NCI-H748 (cell line): ENCODE measurements around the gene TUB.

ENCODE experiments used
- DNase-seq: peaks from one replicate; lab custom pipeline; 2025; ENCODE audit not compliant: unreplicated experiment; lab: John Stamatoyannopoulos, UW

Gene TUB, protein sequence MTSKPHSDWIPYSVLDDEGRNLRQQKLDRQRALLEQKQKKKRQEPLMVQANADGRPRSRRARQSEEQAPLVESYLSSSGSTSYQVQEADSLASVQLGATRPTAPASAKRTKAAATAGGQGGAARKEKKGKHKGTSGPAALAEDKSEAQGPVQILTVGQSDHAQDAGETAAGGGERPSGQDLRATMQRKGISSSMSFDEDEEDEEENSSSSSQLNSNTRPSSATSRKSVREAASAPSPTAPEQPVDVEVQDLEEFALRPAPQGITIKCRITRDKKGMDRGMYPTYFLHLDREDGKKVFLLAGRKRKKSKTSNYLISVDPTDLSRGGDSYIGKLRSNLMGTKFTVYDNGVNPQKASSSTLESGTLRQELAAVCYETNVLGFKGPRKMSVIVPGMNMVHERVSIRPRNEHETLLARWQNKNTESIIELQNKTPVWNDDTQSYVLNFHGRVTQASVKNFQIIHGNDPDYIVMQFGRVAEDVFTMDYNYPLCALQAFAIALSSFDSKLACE

GRCh38 chr11:8080674-8081590, at the start of gene TUB:
TSS of gene TUB (plus strand) at chr11:8081211. CDS start at chr11:8081511, 300 bp downstream.
- peak; percentile 68 for DNase-seq

GRCh38 chr11:8031248-8032115, 49.5 kb upstream of the TUB start:
- no peak for DNase-seq

GRCh38 chr11:8032122-8032521, 48.9 kb upstream of the TUB start:
- DNase-seq, result no peak

DNA sequence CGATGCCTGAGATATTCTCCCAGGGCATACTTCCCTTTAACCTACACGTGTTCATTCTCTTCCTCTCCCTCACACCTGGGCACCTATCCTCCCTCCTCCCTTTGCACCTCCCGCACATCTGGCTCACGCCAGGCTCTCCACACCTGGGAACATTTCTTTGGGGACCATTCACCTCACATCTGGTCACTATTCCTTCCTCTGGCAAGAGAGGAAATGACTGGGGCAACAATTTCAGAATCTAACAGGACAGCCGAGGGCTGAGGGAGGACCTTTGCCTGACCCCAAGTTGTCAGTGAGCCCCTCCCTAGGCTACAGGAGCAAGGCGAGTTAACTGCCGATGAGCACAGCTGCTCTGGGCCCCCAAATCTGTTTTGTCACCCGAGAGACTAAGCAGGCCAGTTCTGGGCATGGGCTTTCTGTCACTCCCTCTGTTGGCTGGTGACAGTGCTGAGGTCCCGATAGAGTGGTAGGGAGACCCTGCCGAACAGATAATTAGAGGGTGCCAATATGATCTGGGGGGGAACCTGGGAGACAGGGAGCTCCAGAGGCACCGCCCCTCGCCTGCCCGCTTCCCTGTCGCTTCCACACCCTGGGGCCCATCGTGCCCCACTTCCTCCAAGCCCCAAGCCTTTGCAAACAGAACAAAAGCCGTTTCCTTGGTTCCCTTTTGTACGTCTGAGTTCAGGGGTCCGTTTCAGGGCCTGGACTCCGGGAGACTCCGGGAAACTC, 48.3 kb upstream of the TUB start:
- DNase-seq, result no peak

- DNase-seq, result peak; percentile 60
Measured at GRCh38 chr11:8033305-8034105, 47.5 kb upstream of the TUB start.

GRCh38 chr11:8034106-8034585, 46.9 kb upstream of the TUB start:
- no peak for DNase-seq

DNA sequence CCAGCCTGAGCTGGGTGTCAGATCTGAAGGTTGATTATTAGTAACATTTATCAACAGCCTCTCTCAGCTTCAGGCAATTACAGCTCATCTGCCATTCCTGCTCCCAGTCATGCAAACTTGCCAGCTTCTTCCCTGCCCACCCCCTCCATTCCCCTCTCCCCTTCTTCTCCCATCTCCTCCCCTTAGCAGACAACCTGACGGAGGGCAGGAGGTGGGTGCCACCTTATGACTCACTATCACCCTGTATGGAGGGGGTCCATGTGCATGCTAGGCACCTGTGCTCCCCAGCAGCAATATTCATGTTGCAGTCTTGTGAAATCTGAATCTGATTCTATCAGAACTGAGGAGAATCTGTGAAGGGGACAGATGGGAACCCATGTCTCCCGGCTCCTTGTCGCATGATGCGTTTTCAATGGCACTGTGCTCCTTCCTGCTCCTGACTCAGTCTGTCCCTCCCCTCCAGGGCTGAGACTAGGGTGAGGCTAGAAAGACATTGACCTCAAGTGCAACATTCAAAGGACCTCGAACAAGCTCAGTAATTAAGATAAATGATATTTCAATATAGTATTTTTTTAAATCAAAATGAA, 46.3 kb upstream of the TUB start:
- DNase-seq, result no peak

- no peak for DNase-seq
Measured at GRCh38 chr11:8035200-8035855, 45.7 kb upstream of the TUB start.

- no peak for DNase-seq
Measured at GRCh38 chr11:8036002-8036802, 44.8 kb upstream of the TUB start.

GRCh38 chr11:8036986-8037385, 44.0 kb upstream of the TUB start:
- DNase-seq, result no peak

DNA sequence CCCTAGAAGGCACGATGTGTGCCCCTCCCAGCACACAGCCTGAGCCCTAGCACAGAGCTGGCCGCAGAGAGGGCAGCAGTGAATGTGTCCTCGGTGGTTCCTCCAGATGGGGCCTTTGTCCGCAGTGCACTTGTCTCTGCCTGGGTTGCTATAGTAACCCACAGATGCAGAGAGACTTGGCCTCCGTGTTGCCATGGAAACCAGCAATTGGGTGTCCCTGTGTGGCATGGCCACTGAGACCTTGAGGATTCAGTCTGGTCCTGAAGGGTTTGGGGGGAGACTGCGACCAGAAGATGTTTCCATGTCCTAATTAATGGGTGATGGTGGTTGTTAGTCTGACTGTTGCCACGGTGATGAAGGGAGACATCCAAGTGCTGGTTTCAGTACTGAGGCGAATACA, 42.6 kb upstream of the TUB start:
- DNase-seq, result peak; percentile 88

DNA sequence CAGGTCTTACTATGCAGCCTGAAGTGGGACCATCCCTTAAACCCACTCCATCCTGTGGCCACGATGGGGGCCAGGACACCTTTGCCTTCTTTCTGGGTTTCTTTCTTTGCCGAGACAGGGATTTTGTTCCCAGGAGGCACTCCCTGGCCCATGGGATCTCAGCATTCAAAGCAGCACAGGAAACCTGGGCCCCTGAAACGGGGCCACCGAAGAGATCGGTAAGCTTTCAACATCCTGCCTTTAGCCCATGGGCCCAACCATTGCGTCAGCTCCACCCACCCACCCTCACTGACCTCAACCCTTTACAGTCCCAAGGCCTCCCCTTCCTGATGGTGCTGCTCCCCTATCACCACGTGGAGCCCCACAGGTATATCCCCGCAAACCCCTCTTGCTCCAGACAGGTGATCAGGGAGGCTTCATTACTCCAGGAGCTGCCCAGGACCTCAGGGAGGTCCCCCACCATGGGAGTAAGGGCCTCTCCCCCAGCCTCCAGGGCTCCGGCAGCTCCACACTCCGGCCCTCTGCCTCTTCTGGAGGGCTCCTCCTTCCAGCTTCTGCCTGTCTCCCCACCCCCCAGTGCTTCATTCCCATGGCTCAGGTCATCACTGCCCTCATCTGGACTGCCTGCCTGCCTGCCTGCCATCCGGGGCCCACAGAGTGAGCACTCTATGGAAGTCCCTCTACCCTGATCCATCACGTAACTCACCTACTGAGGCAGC, 42.0 kb upstream of the TUB start:
- DNase-seq, result no peak

- DNase-seq, result no peak
Measured at GRCh38 chr11:8039530-8040260, 41.3 kb upstream of the TUB start.

DNA sequence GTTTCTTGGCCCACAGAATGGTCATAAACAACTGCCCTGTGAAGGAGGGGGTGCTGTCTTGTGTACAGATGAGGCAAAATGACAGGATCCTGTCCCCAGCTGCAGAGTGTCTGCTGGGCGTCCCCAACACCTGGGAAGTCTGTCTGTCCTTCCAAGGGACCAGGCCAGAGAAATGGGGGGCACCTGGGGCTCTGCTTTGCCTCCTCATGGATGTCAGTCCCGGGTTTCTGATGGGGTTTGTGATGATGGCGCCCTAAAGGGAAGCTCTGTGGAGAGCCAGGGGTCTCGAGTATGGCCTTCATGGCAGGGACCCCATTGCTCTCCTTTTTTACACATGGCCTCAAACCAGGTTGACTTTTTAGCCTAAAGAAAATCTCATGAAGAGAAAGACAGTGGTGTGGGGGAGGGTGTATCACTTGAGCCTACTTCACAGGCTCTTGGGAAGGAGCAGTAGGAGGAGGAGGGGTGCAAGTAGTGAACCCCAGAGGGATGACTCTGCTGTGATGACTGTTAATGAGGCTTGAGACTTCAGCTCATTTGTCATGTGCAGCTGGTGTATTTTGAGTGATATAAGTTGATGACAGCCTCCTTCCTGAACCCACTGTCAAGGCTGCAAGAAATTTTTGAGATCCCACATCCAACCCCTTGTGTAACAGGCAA, 40.6 kb upstream of the TUB start:
- DNase-seq, result no peak

- no peak for DNase-seq
Measured at GRCh38 chr11:8040921-8041285, 40.1 kb upstream of the TUB start.

DNA sequence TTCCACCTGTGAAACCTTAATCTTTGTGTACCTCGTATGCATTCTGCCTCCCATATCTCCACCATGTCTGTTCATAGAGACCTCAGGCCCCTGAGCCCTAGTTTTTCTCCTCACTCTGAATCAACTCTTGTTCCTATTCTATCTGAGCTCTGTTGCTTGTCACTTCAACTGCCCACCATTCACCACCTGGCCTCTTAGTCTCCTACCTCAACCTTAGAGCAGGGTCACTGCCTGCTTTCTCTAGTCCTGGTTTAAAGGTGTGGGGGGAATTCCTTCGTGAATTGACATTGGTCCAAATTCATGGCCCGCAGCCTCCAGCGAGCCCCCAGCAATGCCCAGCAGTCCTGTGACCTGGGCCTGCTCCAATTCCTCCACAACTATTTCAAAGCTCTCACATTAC, 39.4 kb upstream of the TUB start:
- DNase-seq, result no peak
